Esophagus muscularis mucosa (tissue), 3 donors: Measurements from ENCODE around the gene CNOT1.

Experiments used
- POLR2A ChIP-seq: fragments of 450-650 bp; IDR thresholded peaks from one replicate; pipeline ENCODE4 v1.6.1; 2017; ENCODE audit warnings: antibody characterized with exemption, moderate library complexity, mild to moderate bottlenecking, low read depth
- TF ChIP-seq, protein P1 (sequence below), 3 experiments: fragments of 200-600 bp in 2 of 3; fragments of 450-650 bp in 1 of 3; sonication (generic) in 2 of 3; IDR thresholded peaks; one replicate each; pipeline ENCODE4 v1.5.1; 2017 to 2019; ENCODE audit warnings: antibody characterized with exemption in 3 of 3, mild to moderate bottlenecking in 2 of 3, moderate library complexity in 1 of 3

DNA sequence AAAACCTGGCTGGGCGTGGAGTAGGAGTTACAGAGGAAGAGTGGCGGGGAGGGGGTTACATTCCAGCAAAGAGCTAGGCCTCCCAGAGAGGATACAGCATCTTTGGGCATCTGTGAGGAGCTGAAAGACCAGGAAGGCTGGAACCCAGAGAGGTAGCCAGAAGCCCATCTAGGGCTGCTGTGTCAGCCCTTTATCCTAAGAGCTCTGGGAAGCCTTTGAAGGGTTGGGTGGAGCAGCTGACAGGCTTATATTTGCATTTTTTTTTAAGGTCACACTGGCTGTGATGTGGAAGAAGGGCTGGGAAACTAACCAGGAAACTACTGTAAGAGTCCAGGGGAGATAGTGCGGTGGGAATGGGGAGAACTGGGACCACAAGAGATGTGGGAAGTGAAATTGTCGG, 6.8 kb upstream of the CNOT1 start:
- TF ChIP-seq, protein P1, sequence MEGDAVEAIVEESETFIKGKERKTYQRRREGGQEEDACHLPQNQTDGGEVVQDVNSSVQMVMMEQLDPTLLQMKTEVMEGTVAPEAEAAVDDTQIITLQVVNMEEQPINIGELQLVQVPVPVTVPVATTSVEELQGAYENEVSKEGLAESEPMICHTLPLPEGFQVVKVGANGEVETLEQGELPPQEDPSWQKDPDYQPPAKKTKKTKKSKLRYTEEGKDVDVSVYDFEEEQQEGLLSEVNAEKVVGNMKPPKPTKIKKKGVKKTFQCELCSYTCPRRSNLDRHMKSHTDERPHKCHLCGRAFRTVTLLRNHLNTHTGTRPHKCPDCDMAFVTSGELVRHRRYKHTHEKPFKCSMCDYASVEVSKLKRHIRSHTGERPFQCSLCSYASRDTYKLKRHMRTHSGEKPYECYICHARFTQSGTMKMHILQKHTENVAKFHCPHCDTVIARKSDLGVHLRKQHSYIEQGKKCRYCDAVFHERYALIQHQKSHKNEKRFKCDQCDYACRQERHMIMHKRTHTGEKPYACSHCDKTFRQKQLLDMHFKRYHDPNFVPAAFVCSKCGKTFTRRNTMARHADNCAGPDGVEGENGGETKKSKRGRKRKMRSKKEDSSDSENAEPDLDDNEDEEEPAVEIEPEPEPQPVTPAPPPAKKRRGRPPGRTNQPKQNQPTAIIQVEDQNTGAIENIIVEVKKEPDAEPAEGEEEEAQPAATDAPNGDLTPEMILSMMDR (IDR thresholded peaks at IDR 0.05), result no peak
- no peak for TF ChIP-seq POLR2A
